Cardiac septum (tissue), 1 donor: ENCODE data around the gene SH3RF3. TPM values are rescaled to one million over a fixed set of nuclear protein-coding genes. Genes with fewer than 3 reads are reported as not detected.

Experiments
- DNase-seq: peaks from one replicate; pipeline ENCODE4 v3.0.0-alpha.2; 2020; ENCODE audit warnings: low spot score
- intact Hi-C: fragments of 100-400 bp; cut with DNase I; formaldehyde crosslinking; loops from one replicate; pipeline ENCODE4 v1.14.0; 2022
- total RNA-seq: library from RNA; stranded (reverse); fragmentation: NEBNext Ultra II Directional; extraction: Animal tissue kit (Norgen Biotek cat#: 25700); gene quantifications from one replicate; pipeline ENCODE4 v1.2.1, GENCODE V29; 2021
- donor health status: DM: no; HTN: no; CAD: no.

SH3RF3 gene
- total RNA-seq, 1 donor from 2014 or later = 11.2 TPM

- intact Hi-C loops = no loop called here
- no peak for DNase-seq
Measured at GRCh38 chr2:109345653-109346480, 216.9 kb downstream of the SH3RF3 start.

GRCh38 chr2:109346601-109347228 is 217.7 kb downstream of the SH3RF3 start:
- intact Hi-C loops = no loop called here
- DNase-seq = no peak

GRCh38 chr2:109347626-109348025 is 218.6 kb downstream of the SH3RF3 start:
- no peak for DNase-seq
- intact Hi-C loops = no loop called here

- no peak for DNase-seq
Measured at GRCh38 chr2:109348190-109348589, 219.2 kb downstream of the SH3RF3 start.

GRCh38 chr2:109348671-109349502 is 219.9 kb downstream of the SH3RF3 start:
- DNase-seq = no peak
- intact Hi-C loops = no loop called here

More at GRCh38 chr2:109348190-109348589, 219.2 kb downstream of the SH3RF3 start:
- intact Hi-C loops = no loop called here

GRCh38 chr2:109349503-109350465 is 220.8 kb downstream of the SH3RF3 start:
- no peak for DNase-seq
- intact Hi-C loops = no loop called here

- intact Hi-C loops = no loop called here
- no peak for DNase-seq
Measured at GRCh38 chr2:109350526-109350925, 221.5 kb downstream of the SH3RF3 start.

GRCh38 chr2:109351164-109351756 is 222.3 kb downstream of the SH3RF3 start:
- DNase-seq = no peak
- intact Hi-C loops = no loop called here

GRCh38 chr2:109352056-109352897 is 223.3 kb downstream of the SH3RF3 start:
- intact Hi-C loops = no loop called here
- DNase-seq = no peak

GRCh38 chr2:109352898-109353689 is 224.1 kb downstream of the SH3RF3 start:
- no peak for DNase-seq
- intact Hi-C loops = no loop called here

- intact Hi-C loops = no loop called here
- no peak for DNase-seq
Measured at GRCh38 chr2:109353806-109354745, 225.1 kb downstream of the SH3RF3 start.

GRCh38 chr2:109355192-109355843 is 226.3 kb downstream of the SH3RF3 start:
- intact Hi-C loops = no loop called here
- DNase-seq = no peak

- DNase-seq = no peak
- intact Hi-C loops = no loop called here
Measured at GRCh38 chr2:109356324-109357035, 227.5 kb downstream of the SH3RF3 start.

- intact Hi-C loops = no loop called here
- DNase-seq = no peak
Measured at GRCh38 chr2:109364217-109364616, 235.2 kb downstream of the SH3RF3 start.

- no peak for DNase-seq
- intact Hi-C loops = no loop called here
Measured at GRCh38 chr2:109365131-109365530, 236.1 kb downstream of the SH3RF3 start.
